Activated T-cell treated with anti-CD3 and anti-CD28 coated beads, Interleukin-2, amount 50 U/mL, for 24 hours (primary cell): ENCODE results near the gene GDF10.
A peak's percentile ranks its signal among the peaks of the same experiment; 100 is the strongest.

Experiments used
- DNase-seq: peaks from one replicate; pipeline ENCODE4 v3.0.0-alpha.2; 2020
- H3K27ac Mint-ChIP-seq: 2 replicates; pipeline ENCODE4 v1.8.0; 2020; ENCODE audit warnings: mild to moderate bottlenecking, mixed read lengths
- H3K27me3 Mint-ChIP-seq: 2 replicates; pipeline ENCODE4 v1.8.0; 2020; ENCODE audit warnings: mixed read lengths
- H3K36me3 Mint-ChIP-seq: 2 replicates; pipeline ENCODE4 v1.8.0; 2020; ENCODE audit warnings: low read depth, mixed read lengths
- H3K4me1 Mint-ChIP-seq: 2 replicates; pipeline ENCODE4 v1.8.0; 2020; ENCODE audit warnings: low read depth, mixed read lengths
- H3K4me3 Mint-ChIP-seq: 2 replicates; pipeline ENCODE4 v1.8.0; 2020; ENCODE audit warnings: mild to moderate bottlenecking, moderate library complexity, mixed read lengths
- H3K9me3 Mint-ChIP-seq: 2 replicates; pipeline ENCODE4 v1.8.0; 2020; ENCODE audit warnings: mixed read lengths

Gene GDF10

DNA sequence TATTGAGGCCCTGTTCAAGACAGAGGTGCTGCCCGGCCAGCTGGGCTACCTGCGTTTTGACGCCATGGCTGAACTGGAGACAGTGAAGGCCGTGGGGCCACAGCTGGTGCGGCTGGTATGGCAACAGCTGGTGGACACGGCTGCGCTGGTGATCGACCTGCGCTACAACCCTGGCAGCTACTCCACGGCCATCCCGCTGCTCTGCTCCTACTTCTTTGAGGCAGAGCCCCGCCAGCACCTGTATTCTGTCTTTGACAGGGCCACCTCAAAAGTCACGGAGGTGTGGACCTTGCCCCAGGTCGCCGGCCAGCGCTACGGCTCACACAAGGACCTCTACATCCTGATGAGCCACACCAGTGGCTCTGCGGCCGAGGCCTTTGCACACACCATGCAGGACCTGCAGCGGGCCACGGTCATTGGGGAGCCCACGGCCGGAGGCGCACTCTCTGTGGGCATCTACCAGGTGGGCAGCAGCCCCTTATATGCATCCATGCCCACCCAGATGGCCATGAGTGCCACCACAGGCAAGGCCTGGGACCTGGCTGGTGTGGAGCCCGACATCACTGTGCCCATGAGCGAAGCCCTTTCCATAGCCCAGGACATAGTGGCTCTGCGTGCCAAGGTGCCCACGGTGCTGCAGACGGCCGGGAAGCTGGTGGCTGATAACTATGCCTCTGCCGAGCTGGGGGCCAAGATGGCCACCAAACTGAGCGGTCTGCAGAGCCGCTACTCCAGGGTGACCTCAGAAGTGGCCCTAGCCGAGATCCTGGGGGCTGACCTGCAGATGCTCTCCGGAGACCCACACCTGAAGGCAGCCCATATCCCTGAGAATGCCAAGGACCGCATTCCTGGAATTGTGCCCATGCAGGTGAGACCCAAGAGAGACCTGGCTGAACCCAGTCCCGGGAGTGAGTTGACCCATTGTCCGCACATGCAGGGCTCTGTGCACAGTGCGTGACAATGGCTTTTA lies 51.0 kb downstream of the GDF10 start:
- Mint-ChIP-seq H3K4me1 (no peaks in the 10 kb centered on the region), H3K36me3 (no peaks in the 10 kb centered on the region), H3K27me3 (no peaks in the 10 kb centered on the region), H3K9me3 (no peaks in the 10 kb centered on the region), H3K27ac (no peak overlapping the region), H3K4me3 (no peak overlapping the region)
- DNase-seq = no peak

DNA sequence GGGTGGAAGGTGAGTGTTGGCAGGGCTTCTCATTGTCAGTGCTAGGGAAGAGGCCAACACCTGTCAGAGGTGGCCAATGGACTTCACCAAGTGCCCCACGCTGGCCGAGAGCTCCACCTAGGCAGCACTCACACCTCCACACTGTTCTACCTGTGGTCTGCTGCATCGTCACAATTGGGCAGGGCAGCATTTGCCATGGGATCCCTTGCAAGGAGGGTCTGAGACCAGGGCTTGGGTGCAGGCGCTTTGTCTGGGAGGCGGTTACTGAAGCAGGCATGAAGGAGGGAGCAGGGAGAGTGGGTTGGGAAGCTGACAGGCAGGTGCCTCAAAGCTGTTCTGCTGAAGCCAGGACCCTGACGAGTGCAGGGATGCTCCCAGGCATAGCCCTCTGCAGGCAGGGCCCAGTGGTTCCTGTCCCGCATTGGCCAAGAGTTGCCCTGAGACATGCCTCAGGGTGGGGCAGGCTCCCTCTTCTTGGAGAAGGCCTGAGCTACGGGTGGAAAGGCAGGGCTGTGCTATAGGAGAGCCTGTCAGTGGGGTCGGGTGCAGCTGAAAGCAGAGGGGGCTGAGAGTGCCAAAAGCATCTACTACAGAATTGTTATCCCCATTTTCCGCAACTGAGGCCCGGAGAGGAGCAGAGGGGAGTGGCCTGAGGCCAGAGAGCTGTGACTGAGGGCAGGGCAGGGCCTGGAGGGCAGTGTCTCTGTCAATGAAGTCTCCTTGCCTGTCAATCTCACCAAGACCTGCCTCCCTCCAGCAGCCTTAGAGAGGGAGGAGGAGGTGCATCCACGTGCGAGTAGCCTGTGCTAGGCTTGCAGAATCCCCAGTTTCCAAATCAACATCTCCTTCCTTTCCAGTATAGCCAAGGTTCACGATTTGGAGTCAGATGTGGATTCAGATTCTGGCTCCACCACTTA lies 52.2 kb downstream of the GDF10 start:
- H3K4me3 Mint-ChIP-seq = no peak overlapping the region
- DNase-seq = no peak
- no peaks in the 10 kb centered on the region for H3K27me3 Mint-ChIP-seq
- H3K4me1 Mint-ChIP-seq = no peaks in the 10 kb centered on the region
- no peaks in the 10 kb centered on the region for H3K36me3 Mint-ChIP-seq
- H3K27ac Mint-ChIP-seq = no peak overlapping the region
- H3K9me3 Mint-ChIP-seq = no peaks in the 10 kb centered on the region

DNA sequence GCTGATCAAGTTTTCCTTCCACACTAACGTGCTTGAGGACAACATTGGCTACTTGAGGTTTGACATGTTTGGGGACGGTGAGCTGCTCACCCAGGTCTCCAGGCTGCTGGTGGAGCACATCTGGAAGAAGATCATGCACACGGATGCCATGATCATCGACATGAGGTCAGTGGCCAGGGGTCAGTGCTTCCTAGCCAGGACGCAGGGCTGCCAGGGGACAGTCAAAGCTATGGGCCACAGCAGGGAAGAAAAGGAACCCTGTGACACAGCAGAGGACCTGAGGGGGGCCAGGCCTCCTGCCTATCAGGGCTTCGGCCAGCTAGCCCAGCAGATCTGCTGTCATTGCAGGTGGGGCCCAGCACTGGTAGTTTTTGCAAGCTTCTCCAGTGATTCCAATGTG lies 53.4 kb downstream of the GDF10 start:
- Mint-ChIP-seq H3K27me3 (no peaks in the 10 kb centered on the region), H3K9me3 (no peaks in the 10 kb centered on the region), H3K36me3 (no peaks in the 10 kb centered on the region), H3K27ac (no peak overlapping the region), H3K4me1 (no peaks in the 10 kb centered on the region), H3K4me3 (no peak overlapping the region)
- no peak for DNase-seq

DNA sequence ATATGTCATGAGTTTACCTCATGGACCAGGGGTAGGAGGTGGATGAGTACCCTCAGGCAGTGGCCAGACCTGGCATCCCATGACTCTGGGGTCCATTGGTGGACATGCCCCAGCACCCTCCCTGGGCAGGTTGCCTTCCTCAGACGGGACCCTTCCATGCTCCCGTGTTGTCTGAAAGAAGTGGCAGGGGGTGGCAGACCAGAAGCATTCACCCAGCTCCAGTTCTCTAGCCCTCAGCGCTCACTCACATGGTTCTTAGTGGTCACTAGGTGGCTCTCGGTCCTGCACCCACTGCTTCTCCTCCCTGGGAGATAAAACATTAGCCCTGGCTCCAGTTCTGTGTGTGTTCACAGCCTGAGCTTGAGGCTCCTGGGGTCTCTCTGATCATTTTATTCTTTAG lies 54.2 kb downstream of the GDF10 start:
- Mint-ChIP-seq H3K27me3 (no peaks in the 10 kb centered on the region), H3K4me1 (no peaks in the 10 kb centered on the region), H3K9me3 (no peaks in the 10 kb centered on the region), H3K4me3 (no peak overlapping the region), H3K27ac (no peak overlapping the region), H3K36me3 (no peaks in the 10 kb centered on the region)
- no peak for DNase-seq

DNA sequence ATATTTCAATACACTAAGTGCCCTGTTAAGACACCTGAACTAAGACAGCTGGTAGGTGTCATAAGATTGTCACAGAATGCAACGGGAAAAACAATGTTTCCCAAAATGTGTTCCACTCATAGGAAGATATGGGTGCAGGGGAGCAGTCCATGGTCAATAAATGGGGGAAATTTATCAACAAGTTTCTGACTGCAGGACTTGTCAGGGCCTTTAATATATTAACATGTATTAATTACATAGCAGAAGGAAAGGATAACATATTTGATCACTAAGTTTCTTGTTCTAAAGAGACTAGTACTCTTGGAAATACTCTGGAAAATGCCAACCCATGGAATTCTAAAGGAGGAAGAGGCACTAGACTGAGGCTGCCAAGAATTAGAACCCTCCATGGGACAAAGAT lies 54.9 kb downstream of the GDF10 start:
- no peaks in the 10 kb centered on the region for H3K9me3 Mint-ChIP-seq

DNA sequence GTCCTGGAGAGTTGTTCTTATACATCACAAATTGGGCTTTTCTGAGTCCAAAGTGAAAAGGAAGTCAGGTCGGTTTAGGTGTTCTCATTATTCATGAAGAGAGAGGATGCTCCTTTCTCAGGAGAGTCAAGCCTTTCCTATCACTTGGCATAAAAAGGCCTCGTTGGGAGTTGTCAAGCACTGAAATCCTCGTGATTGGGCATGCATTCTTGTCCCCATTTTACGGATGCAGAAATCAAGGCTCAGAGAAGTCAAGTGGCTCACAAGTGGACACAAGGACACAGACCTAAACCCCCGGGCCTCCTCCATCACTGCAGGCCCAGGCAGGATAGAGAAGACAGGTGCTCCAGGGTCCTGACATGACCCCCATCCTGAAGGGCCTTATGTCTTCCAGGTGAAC lies 56.7 kb downstream of the GDF10 start:
- no peaks in the 10 kb centered on the region for H3K4me1 Mint-ChIP-seq
- no peaks in the 10 kb centered on the region for H3K36me3 Mint-ChIP-seq
- H3K4me3 Mint-ChIP-seq = no peak overlapping the region
- H3K27me3 Mint-ChIP-seq = no peaks in the 10 kb centered on the region
- no peak overlapping the region for H3K27ac Mint-ChIP-seq
- H3K9me3 Mint-ChIP-seq = no peaks in the 10 kb centered on the region
- DNase-seq = no peak

More for the DNA sequence above, 54.9 kb downstream of the GDF10 start:
- DNase-seq = no peak
- no peaks in the 10 kb centered on the region for H3K4me1 Mint-ChIP-seq
- no peak overlapping the region for H3K27ac Mint-ChIP-seq
- no peaks in the 10 kb centered on the region for H3K36me3 Mint-ChIP-seq
- no peaks in the 10 kb centered on the region for H3K27me3 Mint-ChIP-seq
- no peak overlapping the region for H3K4me3 Mint-ChIP-seq

DNA sequence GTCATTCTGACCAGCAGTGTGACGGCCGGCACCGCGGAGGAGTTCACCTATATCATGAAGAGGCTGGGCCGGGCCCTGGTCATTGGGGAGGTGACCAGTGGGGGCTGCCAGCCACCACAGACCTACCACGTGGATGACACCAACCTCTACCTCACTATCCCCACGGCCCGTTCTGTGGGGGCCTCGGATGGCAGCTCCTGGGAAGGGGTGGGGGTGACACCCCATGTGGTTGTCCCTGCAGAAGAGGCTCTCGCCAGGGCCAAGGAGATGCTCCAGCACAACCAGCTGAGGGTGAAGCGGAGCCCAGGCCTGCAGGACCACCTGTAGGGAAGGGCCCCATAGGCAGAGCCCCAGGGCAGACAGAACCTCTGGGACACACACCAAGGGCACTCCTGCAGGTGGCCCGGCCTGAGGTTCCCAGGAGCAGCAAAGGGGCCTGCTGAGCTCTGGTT lies 57.2 kb downstream of the GDF10 start:
- H3K4me3 Mint-ChIP-seq = no peak overlapping the region
- DNase-seq = no peak
- no peaks in the 10 kb centered on the region for H3K9me3 Mint-ChIP-seq
- H3K27me3 Mint-ChIP-seq = no peaks in the 10 kb centered on the region
- H3K36me3 Mint-ChIP-seq = no peaks in the 10 kb centered on the region
- H3K4me1 Mint-ChIP-seq = no peaks in the 10 kb centered on the region
- no peak overlapping the region for H3K27ac Mint-ChIP-seq

DNA sequence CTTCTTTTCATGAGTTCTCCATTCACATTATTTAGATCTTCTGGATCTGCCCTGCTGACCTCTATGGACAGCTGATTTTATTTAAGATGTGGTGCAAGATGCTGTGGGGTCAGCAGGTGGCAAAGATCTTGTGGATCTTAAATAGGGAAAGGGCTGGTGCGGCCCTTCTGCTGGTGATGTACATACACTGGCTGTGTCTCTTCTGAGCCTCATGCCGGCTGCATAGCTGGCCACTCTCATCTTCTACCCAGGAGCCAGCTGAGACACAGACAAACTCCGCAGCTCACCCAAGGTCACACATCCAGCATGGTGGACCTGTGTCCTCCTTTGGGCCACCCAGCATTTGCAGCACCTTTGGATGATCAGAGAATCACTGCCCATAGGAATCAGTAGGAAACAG lies 57.9 kb downstream of the GDF10 start:
- no peak overlapping the region for H3K27ac Mint-ChIP-seq

DNA sequence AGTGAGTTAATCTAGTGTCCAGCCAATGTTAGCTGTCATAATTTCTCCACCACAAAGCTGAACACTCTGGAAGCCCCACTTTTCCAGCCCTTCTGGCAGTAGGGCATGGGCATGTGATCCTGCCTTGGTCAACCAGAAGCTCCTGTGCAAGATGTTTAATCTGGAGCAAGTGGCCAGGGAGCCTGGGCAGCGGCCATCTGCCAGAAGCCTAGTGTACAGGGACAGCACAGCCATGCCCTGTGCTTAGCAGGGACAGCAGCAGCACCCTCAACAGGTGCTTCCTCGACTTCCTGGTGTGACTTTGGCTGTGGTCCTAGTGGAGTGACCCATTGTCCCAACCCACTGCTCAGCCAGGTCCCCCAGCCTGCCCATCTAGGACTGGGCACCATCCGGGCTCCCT lies 58.5 kb downstream of the GDF10 start:
- no peak for DNase-seq
- no peaks in the 10 kb centered on the region for H3K36me3 Mint-ChIP-seq
- H3K4me3 Mint-ChIP-seq = no peak overlapping the region
- no peaks in the 10 kb centered on the region for H3K27me3 Mint-ChIP-seq
- no peaks in the 10 kb centered on the region for H3K4me1 Mint-ChIP-seq
- no peak overlapping the region for H3K27ac Mint-ChIP-seq
- no peaks in the 10 kb centered on the region for H3K9me3 Mint-ChIP-seq

More for the DNA sequence above, 57.9 kb downstream of the GDF10 start:
- H3K4me3 Mint-ChIP-seq = no peak overlapping the region
- no peaks in the 10 kb centered on the region for H3K27me3 Mint-ChIP-seq
- H3K4me1 Mint-ChIP-seq = no peaks in the 10 kb centered on the region
- peak; percentile 13 for DNase-seq
- H3K9me3 Mint-ChIP-seq = no peaks in the 10 kb centered on the region
- no peaks in the 10 kb centered on the region for H3K36me3 Mint-ChIP-seq

DNA sequence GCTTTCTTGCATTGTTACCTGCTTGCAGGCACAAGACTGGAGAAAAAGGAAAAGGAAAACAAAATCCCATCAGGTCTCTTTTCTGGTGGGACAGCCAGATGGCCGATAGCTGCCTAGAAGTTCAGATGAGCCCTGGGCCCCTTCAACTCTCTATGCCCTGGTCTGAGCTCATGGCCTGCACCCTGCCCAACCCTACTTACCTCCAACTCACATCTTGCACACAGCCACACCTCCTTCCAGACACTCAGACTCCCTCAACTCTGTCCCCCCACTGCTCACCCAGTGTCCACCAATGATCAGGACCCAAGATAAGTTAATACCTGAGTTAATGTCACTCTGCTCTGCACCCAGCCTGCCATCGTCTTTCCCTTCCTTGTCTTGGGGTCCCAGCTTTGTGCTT lies 59.1 kb downstream of the GDF10 start:
- no peak overlapping the region for H3K4me3 Mint-ChIP-seq
- H3K27ac Mint-ChIP-seq = no peak overlapping the region

DNA sequence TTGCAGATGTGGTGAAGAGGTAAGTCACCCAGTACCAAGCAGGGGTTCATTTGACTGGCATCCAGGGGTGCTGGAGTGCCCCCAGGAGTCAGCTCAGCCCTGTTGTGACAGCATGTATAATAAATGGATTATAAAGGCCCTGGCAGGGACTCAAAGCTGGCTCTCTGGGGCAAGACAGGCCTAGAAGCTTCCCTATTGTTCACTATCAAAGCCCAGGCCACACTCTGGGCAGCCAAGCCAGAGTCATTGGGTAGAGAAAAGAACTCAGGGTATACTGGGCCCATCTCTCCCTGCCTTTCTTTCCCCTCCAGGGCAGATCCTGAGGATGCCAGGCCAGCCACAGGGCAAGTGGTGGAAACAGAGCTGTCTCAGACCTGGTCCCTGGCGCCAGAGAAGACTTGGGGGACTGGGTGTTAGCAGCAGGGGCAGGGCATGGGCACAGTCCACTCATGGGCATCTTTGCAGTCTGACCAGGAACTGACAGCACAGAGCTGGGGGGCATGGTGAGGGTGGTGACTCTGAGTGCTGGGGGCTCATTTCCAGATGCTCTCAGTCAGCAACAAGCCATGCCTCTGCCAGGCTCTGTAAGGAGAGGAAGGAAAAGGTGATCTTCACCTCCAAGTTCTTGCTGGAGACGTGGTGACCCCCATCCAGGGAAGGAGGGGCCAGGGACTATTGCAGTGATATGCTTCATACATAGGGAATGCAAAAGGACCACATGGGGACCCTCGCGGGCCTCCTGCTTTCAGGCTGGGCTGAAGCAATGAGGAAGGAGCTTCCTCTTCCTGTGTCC lies 59.8 kb downstream of the GDF10 start:
- no peaks in the 10 kb centered on the region for H3K4me1 Mint-ChIP-seq
- no peaks in the 10 kb centered on the region for H3K9me3 Mint-ChIP-seq
- peak; percentile 15 for DNase-seq
- no peaks in the 10 kb centered on the region for H3K36me3 Mint-ChIP-seq
- no peaks in the 10 kb centered on the region for H3K27me3 Mint-ChIP-seq
- H3K4me3 Mint-ChIP-seq = no peak overlapping the region
- no peak overlapping the region for H3K27ac Mint-ChIP-seq

More for the DNA sequence above, 59.1 kb downstream of the GDF10 start:
- no peaks in the 10 kb centered on the region for H3K4me1 Mint-ChIP-seq
- no peak for DNase-seq
- H3K27me3 Mint-ChIP-seq = no peaks in the 10 kb centered on the region
- H3K36me3 Mint-ChIP-seq = no peaks in the 10 kb centered on the region
- H3K9me3 Mint-ChIP-seq = no peaks in the 10 kb centered on the region

DNA sequence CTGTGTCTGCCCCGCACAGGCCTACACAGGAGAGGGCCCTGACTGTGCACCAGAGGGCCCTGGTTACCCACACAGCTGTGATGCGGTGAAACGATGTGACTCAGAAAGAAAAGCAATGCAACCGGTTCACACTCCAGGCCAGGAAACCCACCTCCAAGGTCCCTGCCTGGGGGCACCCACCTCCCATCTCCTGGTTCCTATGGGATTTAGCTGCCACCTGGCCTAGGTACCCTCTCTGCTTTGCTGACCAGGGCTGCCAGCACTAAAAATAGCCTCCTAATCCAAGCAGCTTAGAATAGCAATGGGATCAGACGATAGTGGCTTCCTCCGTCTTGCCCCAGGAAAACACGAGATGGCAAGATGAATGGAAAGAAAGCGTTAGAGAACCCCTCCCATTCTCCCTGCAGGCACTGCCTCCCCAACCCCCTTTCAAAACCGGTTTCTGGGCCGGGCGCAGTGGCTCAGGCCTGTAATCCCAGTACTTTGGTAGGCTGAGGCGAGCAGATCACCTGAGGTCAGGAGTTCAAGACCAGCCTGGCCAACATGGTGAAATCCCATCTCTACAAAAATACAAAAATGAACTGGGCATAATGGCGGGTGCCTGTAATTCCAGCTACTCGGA lies 60.5 kb downstream of the GDF10 start:
- Mint-ChIP-seq H3K4me3 (no peak overlapping the region), H3K4me1 (no peaks in the 10 kb centered on the region), H3K27me3 (no peaks in the 10 kb centered on the region), H3K36me3 (no peaks in the 10 kb centered on the region), H3K27ac (no peak overlapping the region), H3K9me3 (no peaks in the 10 kb centered on the region)
- peak; percentile 5 for DNase-seq

DNA sequence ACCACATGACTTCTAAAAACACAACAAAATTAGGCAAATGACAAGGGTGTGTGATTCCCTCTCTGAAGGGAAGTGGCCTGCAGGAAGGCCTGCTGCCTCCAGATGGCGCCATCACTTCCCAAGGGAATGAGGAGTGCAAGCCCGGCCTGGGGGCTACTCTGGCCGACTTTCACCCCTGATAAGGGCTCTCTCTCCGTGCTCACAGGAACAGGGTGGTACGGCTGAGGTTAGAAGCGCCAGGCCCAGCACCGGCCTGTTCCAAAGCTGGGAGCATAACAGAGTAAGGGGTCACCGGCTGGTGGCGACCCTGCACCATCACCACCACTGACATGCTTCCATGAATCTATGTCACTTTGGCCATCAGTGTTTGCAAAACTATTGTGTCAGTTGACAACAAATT lies 61.3 kb downstream of the GDF10 start:
- Mint-ChIP-seq H3K36me3 (no peaks in the 10 kb centered on the region), H3K4me1 (no peaks in the 10 kb centered on the region), H3K27me3 (no peaks in the 10 kb centered on the region), H3K27ac (no peak overlapping the region), H3K4me3 (no peak overlapping the region), H3K9me3 (no peaks in the 10 kb centered on the region)
- peak; percentile 35 for DNase-seq

DNA sequence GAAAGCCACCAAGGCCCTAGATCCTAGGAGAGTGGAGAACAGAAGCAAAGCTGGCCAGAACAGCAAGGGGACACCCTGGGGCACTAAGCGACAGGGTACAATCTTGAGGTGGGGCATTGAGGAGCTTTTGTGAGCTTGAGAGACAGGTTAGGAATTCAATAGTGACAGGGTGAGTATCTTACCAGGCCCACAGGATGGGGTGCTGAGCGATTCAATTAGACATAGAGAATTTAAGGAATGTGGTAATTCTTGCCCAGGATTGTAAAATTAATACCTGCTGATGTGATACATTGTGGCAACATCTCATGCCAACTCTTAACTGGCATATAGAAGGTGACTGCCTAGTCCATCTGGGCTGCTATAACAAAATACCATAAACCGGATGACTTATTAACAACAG lies 62.2 kb downstream of the GDF10 start:
- DNase-seq = no peak
- no peak overlapping the region for H3K27ac Mint-ChIP-seq
- no peaks in the 10 kb centered on the region for H3K4me1 Mint-ChIP-seq

More for the DNA sequence above, 62.2 kb downstream of the GDF10 start:
- Mint-ChIP-seq H3K36me3 (no peaks in the 10 kb centered on the region), H3K4me3 (no peak overlapping the region), H3K27me3 (no peaks in the 10 kb centered on the region), H3K9me3 (no peaks in the 10 kb centered on the region)
